GM12878 (cell line): ENCODE results near the gene PNPO.

ENCODE experiments used
- EZH2 ChIP-seq: IDR thresholded peaks from 2 replicates; pipeline ENCODE4 v1.6.1; 2012; ENCODE audit warnings: low read depth, mild to moderate bottlenecking, control low read depth, inconsistent platforms, low read length, borderline replicate concordance; ENCODE audit not compliant: control insufficient read depth
- RAD21 ChIP-seq: IDR thresholded peaks from 2 replicates; pipeline ENCODE4 v1.6.1; 2011; ENCODE audit warnings: mild to moderate bottlenecking, low read depth, low read length, moderate library complexity; ENCODE audit not compliant: insufficient read depth
- ZNF274 ChIP-seq: IDR thresholded peaks from one replicate; pipeline ENCODE4 v1.8.0; 2011; ENCODE audit not compliant: insufficient read length, insufficient read depth
- ZNF622 ChIP-seq: fragments of 450-650 bp; IDR thresholded peaks from 2 replicates; pipeline ENCODE4 v1.6.1; 2017; ENCODE audit warnings: mild to moderate bottlenecking, inconsistent platforms
- TF ChIP-seq, protein P1 (sequence below), 3 experiments: IDR thresholded peaks in 2 of 3; conservative IDR thresholded peaks in 1 of 3; 2 replicates each; pipeline ENCODE4 v1.5.1; 2011; ENCODE audit warnings: low read depth in 3 of 3, low read length in 3 of 3, mild to moderate bottlenecking in 3 of 3, control low read depth in 2 of 3, moderate library complexity in 2 of 3, inconsistent platforms in 1 of 3, mixed read lengths in 1 of 3; ENCODE audit not compliant: control insufficient read depth in 2 of 3, insufficient read depth in 1 of 3; ENCODE audit errors: extremely low read depth in 1 of 3
- TF ChIP-seq, protein P2 (sequence below): IDR thresholded peaks from 2 replicates; pipeline ENCODE4 v1.6.1; 2012; ENCODE audit warnings: low read depth, low read length, improper control_type of control experiment

DNA sequence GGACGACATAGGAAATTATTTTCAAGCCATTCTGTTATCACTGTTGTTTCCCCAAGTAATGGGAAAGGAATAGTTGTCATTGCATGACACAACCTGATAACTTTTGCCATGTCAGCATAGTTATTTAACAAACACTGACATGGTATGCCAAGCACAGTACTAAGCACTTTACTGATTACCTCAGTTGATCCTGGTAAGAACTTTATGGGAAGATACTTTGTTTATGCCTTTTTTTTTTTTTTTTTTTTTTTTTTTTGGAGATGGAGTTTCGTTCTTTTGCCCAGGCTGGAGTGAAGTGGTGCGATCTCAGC, 15.7 kb upstream of the PNPO start:
- TF ChIP-seq ZNF622: no peak
- no peak for TF ChIP-seq RAD21
- no peak for TF ChIP-seq ZNF274
- no peak for TF ChIP-seq EZH2
- TF ChIP-seq, protein P1, sequence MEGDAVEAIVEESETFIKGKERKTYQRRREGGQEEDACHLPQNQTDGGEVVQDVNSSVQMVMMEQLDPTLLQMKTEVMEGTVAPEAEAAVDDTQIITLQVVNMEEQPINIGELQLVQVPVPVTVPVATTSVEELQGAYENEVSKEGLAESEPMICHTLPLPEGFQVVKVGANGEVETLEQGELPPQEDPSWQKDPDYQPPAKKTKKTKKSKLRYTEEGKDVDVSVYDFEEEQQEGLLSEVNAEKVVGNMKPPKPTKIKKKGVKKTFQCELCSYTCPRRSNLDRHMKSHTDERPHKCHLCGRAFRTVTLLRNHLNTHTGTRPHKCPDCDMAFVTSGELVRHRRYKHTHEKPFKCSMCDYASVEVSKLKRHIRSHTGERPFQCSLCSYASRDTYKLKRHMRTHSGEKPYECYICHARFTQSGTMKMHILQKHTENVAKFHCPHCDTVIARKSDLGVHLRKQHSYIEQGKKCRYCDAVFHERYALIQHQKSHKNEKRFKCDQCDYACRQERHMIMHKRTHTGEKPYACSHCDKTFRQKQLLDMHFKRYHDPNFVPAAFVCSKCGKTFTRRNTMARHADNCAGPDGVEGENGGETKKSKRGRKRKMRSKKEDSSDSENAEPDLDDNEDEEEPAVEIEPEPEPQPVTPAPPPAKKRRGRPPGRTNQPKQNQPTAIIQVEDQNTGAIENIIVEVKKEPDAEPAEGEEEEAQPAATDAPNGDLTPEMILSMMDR (IDR thresholded peaks at IDR 0.05 in 2 of 3, conservative IDR thresholded peaks at IDR 0.05 in 1 of 3; ENCODE audit: control insufficient read depth in 2 of 3, extremely low read depth in 1 of 3, insufficient read depth in 1 of 3, low read depth in 3 of 3, low read length in 3 of 3): no peak
- TF ChIP-seq, protein P2, sequence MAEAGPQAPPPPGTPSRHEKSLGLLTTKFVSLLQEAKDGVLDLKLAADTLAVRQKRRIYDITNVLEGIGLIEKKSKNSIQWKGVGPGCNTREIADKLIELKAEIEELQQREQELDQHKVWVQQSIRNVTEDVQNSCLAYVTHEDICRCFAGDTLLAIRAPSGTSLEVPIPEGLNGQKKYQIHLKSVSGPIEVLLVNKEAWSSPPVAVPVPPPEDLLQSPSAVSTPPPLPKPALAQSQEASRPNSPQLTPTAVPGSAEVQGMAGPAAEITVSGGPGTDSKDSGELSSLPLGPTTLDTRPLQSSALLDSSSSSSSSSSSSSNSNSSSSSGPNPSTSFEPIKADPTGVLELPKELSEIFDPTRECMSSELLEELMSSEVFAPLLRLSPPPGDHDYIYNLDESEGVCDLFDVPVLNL: no peak
